ENCODE measurements around the gene TARS3.
"Not testable (repeated sequence)": the region's sequence is repeated elsewhere in the genome, so short reads cannot be mapped to it uniquely, and the experiment has no call there.

TARS3 gene

GRCh38 chr15:101723874-101724674 is at the start of gene TARS3:
TSS of gene TARS3 (minus strand) at chr15:101724473. CDS start at chr15:101724387, 86 bp downstream.
- in situ Hi-C loops (cut with MboI; ENCODE audit: low sequenced_read_pairs) = no loop called here

GRCh38 chr15:101773496-101774100 is 49.3 kb upstream of the TARS3 start:
- in situ Hi-C loops (cut with MboI; ENCODE audit: low sequenced_read_pairs) = no loop called here

- in situ Hi-C loops (cut with MboI; ENCODE audit: low sequenced_read_pairs) = no loop called here
Measured at GRCh38 chr15:101772921-101773320, 48.6 kb upstream of the TARS3 start.

GRCh38 chr15:101767083-101767640 is 42.9 kb upstream of the TARS3 start:
- in situ Hi-C loops (cut with MboI; ENCODE audit: low sequenced_read_pairs) = not testable (repeated sequence)

- in situ Hi-C loops (cut with MboI; ENCODE audit: low sequenced_read_pairs) = no loop called here
Measured at GRCh38 chr15:101765772-101766456, 41.6 kb upstream of the TARS3 start.

DNA sequence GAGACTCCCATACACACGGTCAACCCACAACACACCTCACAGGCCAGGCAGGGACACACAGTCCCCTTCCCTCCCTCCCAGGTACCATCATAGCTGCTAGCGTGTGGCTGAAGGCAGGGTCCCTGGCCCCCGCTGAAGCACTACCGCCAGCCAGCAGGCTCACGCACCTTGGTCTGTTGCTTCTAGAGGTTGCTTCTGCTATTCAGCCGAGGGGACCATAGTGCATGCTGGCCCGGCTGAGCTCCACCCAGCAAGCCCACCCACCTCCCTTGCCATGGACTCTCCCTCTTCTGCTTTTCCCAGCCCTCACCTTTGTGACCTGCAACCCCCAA is 41.0 kb upstream of the TARS3 start:
- in situ Hi-C loops (cut with MboI; ENCODE audit: low sequenced_read_pairs) = not testable (repeated sequence)

GRCh38 chr15:101764669-101765339 is 40.5 kb upstream of the TARS3 start:
- in situ Hi-C loops (cut with MboI; ENCODE audit: low sequenced_read_pairs) = not testable (repeated sequence)

GRCh38 chr15:101746716-101747082 is 22.4 kb upstream of the TARS3 start:
- in situ Hi-C loops (cut with MboI; ENCODE audit: low sequenced_read_pairs) = not testable (repeated sequence)

DNA sequence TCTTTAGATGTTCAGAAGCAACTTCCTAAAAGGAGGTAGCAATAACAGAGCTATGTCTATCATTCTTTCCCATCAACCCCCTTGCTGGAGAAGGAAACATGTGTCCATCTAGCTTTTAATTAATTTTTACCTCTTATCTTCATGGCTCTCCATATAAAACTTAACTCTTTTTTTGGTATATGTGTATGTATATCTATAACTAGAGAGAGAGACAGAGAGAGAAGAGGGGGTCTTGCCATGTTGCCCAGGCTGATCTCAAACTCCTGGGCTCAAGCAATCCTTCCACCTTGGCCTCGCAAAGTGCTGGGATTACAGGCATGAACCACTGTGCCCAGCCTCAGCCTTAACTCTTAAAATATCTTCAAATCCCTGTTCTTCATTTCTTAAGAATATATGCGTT is 10.6 kb upstream of the TARS3 start:
- in situ Hi-C loops (cut with MboI; ENCODE audit: low sequenced_read_pairs) = not testable (repeated sequence)

- in situ Hi-C loops (cut with MboI; ENCODE audit: low sequenced_read_pairs) = no loop called here
Measured at GRCh38 chr15:101733545-101733944, 9.3 kb upstream of the TARS3 start.

- in situ Hi-C loops (cut with MboI; ENCODE audit: low sequenced_read_pairs) = no loop called here
Measured at GRCh38 chr15:101732772-101733171, 8.5 kb upstream of the TARS3 start.

GRCh38 chr15:101731746-101732145 is 7.5 kb upstream of the TARS3 start:
- in situ Hi-C loops (cut with MboI; ENCODE audit: low sequenced_read_pairs) = no loop called here

GRCh38 chr15:101727186-101727585 is 2.9 kb upstream of the TARS3 start:
- in situ Hi-C loops (cut with MboI; ENCODE audit: low sequenced_read_pairs) = no loop called here

GRCh38 chr15:101725073-101725472 is 800 bp upstream of the TARS3 start:
- in situ Hi-C loops (cut with MboI; ENCODE audit: low sequenced_read_pairs) = no loop called here

DNA sequence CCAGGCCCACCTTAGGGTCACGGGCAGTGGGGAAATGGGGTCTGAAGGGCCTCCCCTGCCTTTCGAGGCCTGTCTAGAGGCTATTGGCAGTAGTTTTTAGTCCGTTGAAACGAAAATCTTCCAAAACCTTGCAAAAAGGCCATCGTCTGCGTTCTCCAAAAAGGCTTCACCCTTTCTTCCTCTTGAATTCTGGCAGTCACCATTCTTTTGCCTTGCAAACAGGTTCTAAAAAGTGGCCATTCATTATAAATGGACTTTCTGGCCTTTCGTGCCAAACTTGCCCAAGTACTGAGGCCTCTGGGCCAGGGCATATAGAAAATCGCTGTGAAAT is 367 bp upstream of the TARS3 start:
- in situ Hi-C loops (cut with MboI; ENCODE audit: low sequenced_read_pairs) = no loop called here

GRCh38 chr15:101723171-101723873 is 951 bp downstream of the TARS3 start:
- in situ Hi-C loops (cut with MboI; ENCODE audit: low sequenced_read_pairs) = no loop called here

GRCh38 chr15:101718896-101719295 is 5.4 kb downstream of the TARS3 start:
- in situ Hi-C loops (cut with MboI; ENCODE audit: low sequenced_read_pairs) = no loop called here

DNA sequence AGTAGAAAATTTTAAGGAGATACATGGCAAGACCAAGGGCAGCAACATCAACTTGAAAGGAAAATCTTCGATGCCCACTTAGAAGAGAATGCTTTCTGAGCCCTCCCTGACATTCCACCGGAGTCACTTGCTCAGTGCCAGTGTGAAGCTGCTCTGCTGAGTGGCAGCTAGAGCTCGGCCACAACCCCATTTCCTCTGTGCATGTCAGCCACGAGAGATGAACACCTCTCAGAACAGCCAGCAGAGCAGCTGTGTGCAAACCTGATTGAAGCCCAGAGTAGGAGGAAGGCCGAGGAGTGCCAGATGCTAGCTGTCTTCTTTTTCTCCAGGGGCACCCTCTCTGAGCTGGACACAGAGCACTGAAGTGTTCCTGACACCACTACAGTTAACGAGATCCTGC is 12.2 kb downstream of the TARS3 start:
- in situ Hi-C loops (cut with MboI; ENCODE audit: low sequenced_read_pairs) = no loop called here

DNA sequence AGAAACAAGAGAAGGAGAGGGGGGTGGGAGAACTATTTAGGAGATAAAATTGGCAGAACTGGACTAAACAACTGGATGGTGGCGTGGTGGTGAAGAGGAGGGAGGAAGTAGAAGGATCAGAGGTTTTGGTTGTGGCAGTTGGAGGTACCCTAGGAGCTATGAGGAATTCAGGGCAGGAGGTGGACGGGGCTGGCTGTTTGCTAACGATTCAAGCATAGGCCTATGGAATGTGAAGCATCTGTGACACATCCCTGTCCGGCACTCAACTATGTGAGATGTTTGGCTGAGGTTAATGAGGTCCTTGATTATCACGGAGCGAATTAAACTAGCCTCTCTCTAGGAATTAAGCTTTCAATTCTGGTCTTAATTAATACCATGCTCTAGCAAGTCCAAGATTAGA is 13.5 kb downstream of the TARS3 start:
- in situ Hi-C loops (cut with MboI; ENCODE audit: low sequenced_read_pairs) = no loop called here

- in situ Hi-C loops (cut with MboI; ENCODE audit: low sequenced_read_pairs) = no loop called here
Measured at GRCh38 chr15:101709466-101709865, 14.8 kb downstream of the TARS3 start.

DNA sequence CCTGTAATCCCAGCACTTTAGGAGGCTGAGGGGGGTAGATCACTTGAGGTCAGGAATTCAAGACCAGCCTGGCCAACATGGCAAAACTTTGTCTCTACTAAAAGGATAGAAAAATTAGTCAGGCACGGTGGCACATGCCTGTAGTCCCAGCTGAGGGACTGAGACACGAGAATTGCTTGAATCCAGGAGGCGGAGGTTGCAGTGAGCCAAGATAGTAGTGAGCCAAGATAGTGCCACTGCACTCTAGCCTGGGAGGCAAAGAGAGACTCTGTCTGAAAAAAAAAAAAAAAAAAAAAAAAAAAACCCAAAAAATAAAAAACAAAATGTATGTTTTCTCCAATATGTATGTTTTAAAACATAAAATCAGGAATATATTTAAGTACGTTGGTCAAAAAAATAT is 16.3 kb downstream of the TARS3 start:
- in situ Hi-C loops (cut with MboI; ENCODE audit: low sequenced_read_pairs) = no loop called here
